Tibial artery (tissue), 4 donors: ENCODE measurements around the gene LRP3.
"Not testable (repeated sequence)": the region's sequence is repeated elsewhere in the genome, so short reads cannot be mapped to it uniquely, and the experiment has no call there.

Experiments
- DNase-seq, 2 donors: peaks; one replicate each; pipeline ENCODE4 v3.0.0-alpha.2; 2019
- H3K27ac ChIP-seq, 2 donors: fragments of 200-600 bp; sonication (generic) in 1 of 2; 1 replicate in 1 of 2; 2 replicates in 1 of 2; pipeline ENCODE4 v1.5.1; 2018 to 2019; ENCODE audit warnings: mild to moderate bottlenecking in 1 of 2
- H3K27me3 ChIP-seq, 2 donors: fragments of 200-600 bp; sonication (generic) in 1 of 2; one replicate each; pipeline versions ENCODE4 v1.5.1 to v1.6.0; 2016 to 2019
- H3K36me3 ChIP-seq, 3 donors: fragments of 200-600 bp; sonication (generic) in 2 of 3; one replicate each; pipeline ENCODE4 v1.5.1; 2016 to 2019; ENCODE audit warnings: mild to moderate bottlenecking in 2 of 3
- H3K4me1 ChIP-seq, 4 donors: fragments of 200-600 bp; sonication (generic) in 2 of 4; 1 replicate in 3 of 4; 2 replicates in 1 of 4; pipeline ENCODE4 v1.5.1; 2016 to 2019
- H3K4me3 ChIP-seq, 2 donors: fragments of 200-600 bp; sonication (generic) in 1 of 2; 1 replicate in 1 of 2; 2 replicates in 1 of 2; pipeline ENCODE4 v1.5.1; 2018 to 2019; ENCODE audit warnings: mild to moderate bottlenecking in 2 of 2
- H3K9me3 ChIP-seq, 3 donors: fragments of 200-600 bp; sonication (generic) in 1 of 3; one replicate each; pipeline ENCODE4 v1.5.1; 2016 to 2019
- intact Hi-C: fragments of 100-400 bp; cut with DNase I; formaldehyde crosslinking; loops from one replicate; pipeline ENCODE4 v1.15.0; 2023; ENCODE audit warnings: low total_unique reads
- TF ChIP-seq, protein P1 (sequence below), 2 experiments: fragments of 200-600 bp in 1 of 2; fragments of 450-650 bp in 1 of 2; IDR thresholded peaks; one replicate each; pipeline ENCODE4 v1.5.1; 2017 to 2019; ENCODE audit warnings: antibody characterized with exemption in 2 of 2, mild to moderate bottlenecking in 1 of 2, moderate library complexity in 1 of 2

LRP3 gene

DNA sequence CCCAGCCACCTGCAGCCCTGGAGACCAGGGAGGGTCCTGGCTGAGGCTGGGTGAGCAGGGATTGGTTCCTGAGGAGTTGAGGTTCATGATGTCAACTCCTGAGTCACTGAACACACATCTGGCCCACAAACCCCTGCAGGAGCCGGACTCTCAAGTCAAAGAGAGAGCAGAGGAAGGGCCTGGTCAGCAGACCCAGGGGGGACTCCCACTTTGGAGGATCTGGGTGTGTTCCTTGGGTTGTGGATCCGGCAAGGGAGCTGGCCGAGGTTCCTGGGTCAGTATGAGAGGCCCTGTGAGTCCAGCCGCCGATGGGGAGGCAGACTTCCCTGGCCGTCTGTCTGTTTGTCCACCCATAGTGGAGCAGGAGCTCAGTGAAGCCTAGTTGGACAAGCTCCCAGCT lies 27.5 kb downstream of the LRP3 start:
- Histone ChIP-seq H3K4me3 (no peak overlapping the region), H3K4me1 (peaks cover 0 to 12% (median 9%) of the 10 kb centered on the region in 4 donors), H3K9me3 (peaks cover 0 to under 1% (median 0%) of the 10 kb centered on the region in 3 donors), H3K36me3 (no peaks in the 10 kb centered on the region), H3K27me3 (peaks cover 0 to 85% of the 10 kb centered on the region in 2 donors), H3K27ac (no peak overlapping the region)
- TF ChIP-seq, protein P1, sequence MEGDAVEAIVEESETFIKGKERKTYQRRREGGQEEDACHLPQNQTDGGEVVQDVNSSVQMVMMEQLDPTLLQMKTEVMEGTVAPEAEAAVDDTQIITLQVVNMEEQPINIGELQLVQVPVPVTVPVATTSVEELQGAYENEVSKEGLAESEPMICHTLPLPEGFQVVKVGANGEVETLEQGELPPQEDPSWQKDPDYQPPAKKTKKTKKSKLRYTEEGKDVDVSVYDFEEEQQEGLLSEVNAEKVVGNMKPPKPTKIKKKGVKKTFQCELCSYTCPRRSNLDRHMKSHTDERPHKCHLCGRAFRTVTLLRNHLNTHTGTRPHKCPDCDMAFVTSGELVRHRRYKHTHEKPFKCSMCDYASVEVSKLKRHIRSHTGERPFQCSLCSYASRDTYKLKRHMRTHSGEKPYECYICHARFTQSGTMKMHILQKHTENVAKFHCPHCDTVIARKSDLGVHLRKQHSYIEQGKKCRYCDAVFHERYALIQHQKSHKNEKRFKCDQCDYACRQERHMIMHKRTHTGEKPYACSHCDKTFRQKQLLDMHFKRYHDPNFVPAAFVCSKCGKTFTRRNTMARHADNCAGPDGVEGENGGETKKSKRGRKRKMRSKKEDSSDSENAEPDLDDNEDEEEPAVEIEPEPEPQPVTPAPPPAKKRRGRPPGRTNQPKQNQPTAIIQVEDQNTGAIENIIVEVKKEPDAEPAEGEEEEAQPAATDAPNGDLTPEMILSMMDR (IDR thresholded peaks at IDR 0.05), result no peak
- intact Hi-C loops, result no loop called here
- no peak for DNase-seq

DNA sequence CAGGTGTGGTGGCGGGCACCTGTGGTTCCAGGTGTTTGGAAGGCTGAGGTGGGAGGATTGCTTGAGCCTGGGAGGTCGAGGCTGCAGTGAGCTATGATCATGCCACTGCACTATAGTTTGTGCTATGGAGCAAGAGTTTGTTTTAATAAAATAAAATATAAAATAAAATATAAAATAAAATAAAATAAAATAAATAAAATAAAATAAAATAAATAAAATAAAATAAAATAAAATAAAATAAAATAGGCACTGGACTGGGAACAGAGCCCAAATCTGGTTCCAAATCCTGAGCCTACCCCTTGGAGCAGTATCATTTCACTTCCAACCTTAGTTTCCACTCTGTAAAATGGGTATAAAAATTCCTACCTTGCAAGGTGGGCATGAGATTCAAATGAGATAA lies 28.1 kb downstream of the LRP3 start:
- DNase-seq, H3K36me3 ChIP-seq, H3K9me3 ChIP-seq, intact Hi-C loops, H3K4me3 ChIP-seq, H3K27ac ChIP-seq: not testable (repeated sequence)
- Histone ChIP-seq H3K27me3 (peaks cover 4 to 91% of the 10 kb centered on the region in 2 donors), H3K4me1 (peaks cover 0 to 15% (median 10%) of the 10 kb centered on the region in 4 donors)

DNA sequence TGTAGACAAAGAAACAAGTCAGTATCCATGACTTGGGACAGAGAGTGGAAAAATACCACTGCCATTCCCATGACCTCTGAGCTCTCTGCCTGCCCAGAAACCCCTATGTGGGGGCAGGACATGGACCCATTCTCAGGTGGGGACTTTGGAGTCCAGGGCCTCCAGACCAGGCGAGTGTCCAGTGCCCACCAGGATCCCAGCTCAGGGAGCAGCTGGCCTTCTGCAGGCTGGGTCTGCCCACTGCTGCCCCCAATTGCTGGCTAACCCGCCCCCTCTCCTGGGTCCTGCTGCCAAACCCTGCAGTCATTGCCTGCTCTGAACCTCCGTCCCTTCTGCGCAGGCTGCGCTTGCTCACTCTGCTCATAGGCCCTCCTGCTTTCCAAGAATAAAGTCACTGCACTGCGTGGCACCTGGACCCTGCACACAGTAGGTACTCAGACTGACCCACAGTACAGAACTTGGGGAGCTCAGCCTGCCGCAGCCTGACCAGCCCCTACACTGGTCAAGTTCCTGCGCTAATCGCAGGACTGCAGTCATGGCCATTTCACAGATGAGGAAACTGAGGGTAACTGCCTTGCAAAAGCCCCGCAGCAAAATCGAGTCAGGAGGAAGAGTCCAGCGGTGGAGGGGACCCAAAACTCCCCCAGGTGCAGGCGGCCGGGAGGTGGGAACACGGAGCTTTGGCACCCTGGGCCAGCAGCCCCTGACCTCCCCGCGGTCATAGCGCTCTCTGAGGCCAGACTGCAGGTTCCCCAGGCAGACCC lies 30.7 kb downstream of the LRP3 start:
- no peak overlapping the region for H3K27ac ChIP-seq
- peaks cover 3 to 30% (median 28%) of the 10 kb centered on the region in 3 donors for H3K9me3 ChIP-seq
- DNase-seq, result no peak
- TF ChIP-seq, protein P1 (IDR thresholded peaks at IDR 0.05), result no peak
- peaks cover 0 to 15% (median 10%) of the 10 kb centered on the region in 4 donors for H3K4me1 ChIP-seq
- intact Hi-C loops, result no loop called here
- peaks cover 5 to 76% of the 10 kb centered on the region in 2 donors for H3K27me3 ChIP-seq
- H3K4me3 ChIP-seq, result no peak overlapping the region
- peaks cover 0 to 4% (median 0%) of the 10 kb centered on the region in 3 donors for H3K36me3 ChIP-seq

DNA sequence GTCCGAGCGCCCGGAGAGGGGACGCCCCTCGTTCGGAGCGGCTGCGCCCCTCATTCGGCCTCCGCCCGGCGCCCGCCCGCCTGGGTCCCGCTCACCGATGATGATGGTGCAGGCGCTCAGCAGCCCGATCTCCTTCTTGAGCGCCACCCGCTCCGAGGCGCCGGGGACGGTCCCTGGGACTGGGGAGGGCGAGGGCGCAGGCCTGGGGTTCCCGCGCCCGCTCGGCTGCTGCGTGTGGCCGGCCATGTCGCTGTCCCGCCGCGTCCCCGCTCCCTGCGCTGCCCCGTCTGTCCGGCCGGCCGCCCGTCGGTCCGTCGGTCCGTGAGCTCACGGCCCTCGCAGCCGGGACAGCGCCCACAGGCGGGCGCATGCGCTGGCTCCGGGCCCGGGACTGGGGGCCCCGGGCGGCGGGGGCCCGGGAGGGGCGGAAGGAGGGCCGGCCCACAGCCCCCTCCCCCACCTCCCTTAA lies 31.4 kb downstream of the LRP3 start, which contains the start of gene SLC7A10:
Gene SLC7A10, minus strand, starts transcription at position 393 of the 469 bp plus-strand sequence. Its CDS starts 147 bp downstream, at position 246.
- H3K9me3 ChIP-seq, result peaks cover 3 to 31% (median 30%) of the 10 kb centered on the region in 3 donors
- H3K4me3 ChIP-seq, result no peak within 1 kb of the TSS
- H3K27ac ChIP-seq, result no peak within 1 kb of the TSS
- peaks cover 0 to 4% (median 0%) of the 10 kb centered on the region in 3 donors for H3K36me3 ChIP-seq
- intact Hi-C loops, result no loop called here
- TF ChIP-seq, protein P1 (IDR thresholded peaks at IDR 0.05), result no peak
- peaks cover 0 to 15% (median 10%) of the 10 kb centered on the region in 4 donors for H3K4me1 ChIP-seq
- no peak for DNase-seq
- peaks cover 5 to 72% of the 10 kb centered on the region in 2 donors for H3K27me3 ChIP-seq

DNA sequence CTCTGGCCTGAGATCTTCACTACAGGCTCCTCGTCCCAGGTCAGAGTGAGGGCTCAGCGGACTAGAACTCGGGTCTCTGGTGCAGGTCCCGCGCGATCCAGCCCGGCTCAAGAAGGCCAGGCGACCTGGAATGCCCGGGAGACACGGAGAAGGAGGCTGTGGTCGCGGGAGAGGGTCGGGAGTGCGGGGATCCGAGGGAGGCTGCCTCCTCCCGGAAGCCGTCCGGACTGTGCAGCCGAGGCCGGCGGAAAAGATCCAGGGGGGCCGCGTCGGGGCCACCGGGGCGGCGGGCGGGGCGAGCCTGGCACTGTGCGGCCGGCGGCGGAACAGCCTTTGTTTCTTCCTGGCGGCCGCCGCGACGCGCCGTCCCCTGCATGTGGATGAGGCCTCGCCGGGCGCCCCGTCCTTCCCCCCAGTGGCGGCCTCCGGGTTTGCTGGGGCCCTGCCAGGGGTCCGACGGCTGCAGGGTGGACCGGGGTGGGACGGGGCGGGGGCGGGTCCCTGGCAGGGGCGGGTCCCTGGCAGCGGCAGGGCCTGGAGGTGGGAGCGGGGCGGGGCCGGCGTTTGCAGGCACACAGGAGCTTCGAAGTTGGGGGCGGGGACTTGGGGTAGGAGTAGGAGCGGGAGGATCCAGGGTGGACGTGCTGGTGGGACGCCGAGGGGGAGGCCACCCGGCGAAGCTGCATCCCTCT lies 32.6 kb downstream of the LRP3 start:
- intact Hi-C loops, result no loop called here
- peaks cover 3 to 31% (median 30%) of the 10 kb centered on the region in 3 donors for H3K9me3 ChIP-seq
- H3K27me3 ChIP-seq, result peaks cover 5 to 61% of the 10 kb centered on the region in 2 donors
- H3K4me1 ChIP-seq, result peaks cover 0 to 15% (median 10%) of the 10 kb centered on the region in 4 donors
- H3K36me3 ChIP-seq, result peaks cover 0 to 4% (median 0%) of the 10 kb centered on the region in 3 donors
- H3K4me3 ChIP-seq, result no peak overlapping the region
- H3K27ac ChIP-seq, result no peak overlapping the region
- TF ChIP-seq, protein P1 (IDR thresholded peaks at IDR 0.05), result no peak
- DNase-seq, result no peak
